OCI-LY1 (cell line): Measurements from ENCODE around the gene CHMP2A.

Experiments used
- H2AFZ ChIP-seq: fragments of 200-600 bp; sonication (generic), shearing (Covaris generic); 2 replicates; pipeline ENCODE4 v1.6.0; 2014; ENCODE audit warnings: antibody characterized with exemption, mild to moderate bottlenecking, low read length
- H3F3A ChIP-seq: fragments of 200-600 bp; sonication (generic), shearing (Covaris generic); 2 replicates; pipeline ENCODE4 v1.6.0; 2014; ENCODE audit warnings: mild to moderate bottlenecking, antibody characterized with exemption, low read length, moderate library complexity; ENCODE audit not compliant: insufficient read depth
- H3K27ac ChIP-seq: fragments of 200-600 bp; sonication (generic); 2 replicates; pipeline ENCODE4 v1.5.1; 2014; ENCODE audit warnings: low read length, mixed run types, mild to moderate bottlenecking, low read depth; ENCODE audit not compliant: poor library complexity, severe bottlenecking
- H3K27me3 ChIP-seq: fragments of 200-600 bp; sonication (generic); 2 replicates; pipeline ENCODE4 v1.6.0; 2014; ENCODE audit warnings: antibody characterized with exemption, mild to moderate bottlenecking, low read length, moderate library complexity; ENCODE audit not compliant: insufficient read depth
- H3K36me3 ChIP-seq: fragments of 200-600 bp; sonication (generic); 2 replicates; pipeline ENCODE4 v1.6.1; 2014; ENCODE audit warnings: mild to moderate bottlenecking, antibody characterized with exemption, low read length, moderate library complexity, mixed read lengths; ENCODE audit not compliant: insufficient read depth
- H3K4me1 ChIP-seq: fragments of 200-600 bp; sonication (generic); 2 replicates; pipeline ENCODE4 v1.5.1; 2014; ENCODE audit warnings: mild to moderate bottlenecking, low read length, moderate library complexity; ENCODE audit not compliant: insufficient read depth, severe bottlenecking
- H3K4me2 ChIP-seq: fragments of 200-600 bp; sonication (generic), shearing (Covaris generic); 2 replicates; pipeline ENCODE4 v1.6.1; 2014; ENCODE audit warnings: low read length
- H3K4me3 ChIP-seq: fragments of 200-600 bp; sonication (generic); 2 replicates; pipeline ENCODE4 v1.5.1; 2014; ENCODE audit warnings: low read length, low read depth, mild to moderate bottlenecking, mixed read lengths; ENCODE audit not compliant: poor library complexity, severe bottlenecking
- H3K79me2 ChIP-seq: fragments of 200-600 bp; shearing (Covaris generic); 2 replicates; pipeline ENCODE4 v1.6.1; 2016; ENCODE audit warnings: mixed run types, low read length, mixed read lengths; ENCODE audit not compliant: insufficient read depth
- H3K9ac ChIP-seq: fragments of 200-600 bp; sonication (generic), shearing (Covaris generic); 2 replicates; pipeline ENCODE4 v1.6.1; 2014; ENCODE audit warnings: mild to moderate bottlenecking, low read length, mixed read lengths
- H3K9me2 ChIP-seq: fragments of 200-600 bp; sonication (generic), shearing (Covaris generic); 2 replicates; pipeline ENCODE4 v1.6.1; 2014; ENCODE audit warnings: low read depth, mild to moderate bottlenecking, low read length, mixed read lengths
- H3K9me3 ChIP-seq: fragments of 200-600 bp; shearing (Covaris generic); 2 replicates; pipeline ENCODE4 v1.6.1; 2014; ENCODE audit warnings: low read length, mixed read lengths
- H4K20me1 ChIP-seq: fragments of 200-600 bp; sonication (generic), shearing (Covaris generic); 2 replicates; pipeline ENCODE4 v1.6.0; 2016; ENCODE audit warnings: mild to moderate bottlenecking, low read length; ENCODE audit not compliant: insufficient read depth
- EZH2 ChIP-seq: fragments of 200-600 bp; sonication (generic), shearing (Covaris generic); IDR thresholded peaks from 2 replicates; pipeline ENCODE4 v1.8.0; 2017; ENCODE audit warnings: borderline replicate concordance, mixed run types, mild to moderate bottlenecking, antibody characterized with exemption, low read length, moderate library complexity, mixed read lengths
- TF ChIP-seq, protein P1 (sequence below): fragments of 200-600 bp; sonication (generic), shearing (Covaris generic); IDR thresholded peaks from 2 replicates; pipeline ENCODE4 v1.5.1; 2017; ENCODE audit warnings: mild to moderate bottlenecking, antibody characterized with exemption, low read length, moderate library complexity, mixed read lengths

The CHMP2A gene

DNA sequence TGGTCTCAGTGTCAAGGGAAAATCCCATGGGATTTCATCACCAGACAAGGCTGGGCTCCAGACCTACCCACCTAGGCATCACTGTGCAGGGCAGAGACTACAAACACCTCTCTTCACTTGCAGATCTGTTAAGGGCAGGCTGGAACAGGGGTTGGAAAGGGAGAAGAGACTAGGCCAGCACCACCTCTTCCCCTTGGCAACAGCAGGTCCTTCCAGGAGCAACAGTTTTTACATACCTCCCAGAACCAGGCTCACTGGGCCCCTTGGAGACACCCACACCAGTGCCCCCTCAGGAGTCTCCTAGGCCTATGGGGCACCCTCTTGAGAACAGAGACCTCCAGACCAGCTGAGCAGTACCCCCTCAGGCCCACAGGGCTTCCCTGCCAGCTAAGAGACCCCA lies 6.0 kb upstream of the CHMP2A start:
- Histone ChIP-seq H3K4me3 (no peak overlapping the region), H3K27me3 (no peaks in the 10 kb centered on the region), H3K4me1 (peaks cover 60% of the 10 kb centered on the region), H3F3A (peaks cover 18% of the 10 kb centered on the region), H3K36me3 (peaks cover 14% of the 10 kb centered on the region; the same call in 1 of the 2 replicates), H3K79me2 (peaks cover 19% of the 10 kb centered on the region), H3K9ac (no peak overlapping the region; the same call in 1 of the 2 replicates), H3K9me3 (no peaks in the 10 kb centered on the region), H4K20me1 (no peaks in the 10 kb centered on the region), H3K9me2 (no peaks in the 10 kb centered on the region), H2AFZ (no peak overlapping the region), H3K4me2 (no peak overlapping the region), H3K27ac (peak overlapping the region; percentile 99)
- no peak for TF ChIP-seq EZH2
- TF ChIP-seq, protein P1, sequence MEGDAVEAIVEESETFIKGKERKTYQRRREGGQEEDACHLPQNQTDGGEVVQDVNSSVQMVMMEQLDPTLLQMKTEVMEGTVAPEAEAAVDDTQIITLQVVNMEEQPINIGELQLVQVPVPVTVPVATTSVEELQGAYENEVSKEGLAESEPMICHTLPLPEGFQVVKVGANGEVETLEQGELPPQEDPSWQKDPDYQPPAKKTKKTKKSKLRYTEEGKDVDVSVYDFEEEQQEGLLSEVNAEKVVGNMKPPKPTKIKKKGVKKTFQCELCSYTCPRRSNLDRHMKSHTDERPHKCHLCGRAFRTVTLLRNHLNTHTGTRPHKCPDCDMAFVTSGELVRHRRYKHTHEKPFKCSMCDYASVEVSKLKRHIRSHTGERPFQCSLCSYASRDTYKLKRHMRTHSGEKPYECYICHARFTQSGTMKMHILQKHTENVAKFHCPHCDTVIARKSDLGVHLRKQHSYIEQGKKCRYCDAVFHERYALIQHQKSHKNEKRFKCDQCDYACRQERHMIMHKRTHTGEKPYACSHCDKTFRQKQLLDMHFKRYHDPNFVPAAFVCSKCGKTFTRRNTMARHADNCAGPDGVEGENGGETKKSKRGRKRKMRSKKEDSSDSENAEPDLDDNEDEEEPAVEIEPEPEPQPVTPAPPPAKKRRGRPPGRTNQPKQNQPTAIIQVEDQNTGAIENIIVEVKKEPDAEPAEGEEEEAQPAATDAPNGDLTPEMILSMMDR, result no peak

DNA sequence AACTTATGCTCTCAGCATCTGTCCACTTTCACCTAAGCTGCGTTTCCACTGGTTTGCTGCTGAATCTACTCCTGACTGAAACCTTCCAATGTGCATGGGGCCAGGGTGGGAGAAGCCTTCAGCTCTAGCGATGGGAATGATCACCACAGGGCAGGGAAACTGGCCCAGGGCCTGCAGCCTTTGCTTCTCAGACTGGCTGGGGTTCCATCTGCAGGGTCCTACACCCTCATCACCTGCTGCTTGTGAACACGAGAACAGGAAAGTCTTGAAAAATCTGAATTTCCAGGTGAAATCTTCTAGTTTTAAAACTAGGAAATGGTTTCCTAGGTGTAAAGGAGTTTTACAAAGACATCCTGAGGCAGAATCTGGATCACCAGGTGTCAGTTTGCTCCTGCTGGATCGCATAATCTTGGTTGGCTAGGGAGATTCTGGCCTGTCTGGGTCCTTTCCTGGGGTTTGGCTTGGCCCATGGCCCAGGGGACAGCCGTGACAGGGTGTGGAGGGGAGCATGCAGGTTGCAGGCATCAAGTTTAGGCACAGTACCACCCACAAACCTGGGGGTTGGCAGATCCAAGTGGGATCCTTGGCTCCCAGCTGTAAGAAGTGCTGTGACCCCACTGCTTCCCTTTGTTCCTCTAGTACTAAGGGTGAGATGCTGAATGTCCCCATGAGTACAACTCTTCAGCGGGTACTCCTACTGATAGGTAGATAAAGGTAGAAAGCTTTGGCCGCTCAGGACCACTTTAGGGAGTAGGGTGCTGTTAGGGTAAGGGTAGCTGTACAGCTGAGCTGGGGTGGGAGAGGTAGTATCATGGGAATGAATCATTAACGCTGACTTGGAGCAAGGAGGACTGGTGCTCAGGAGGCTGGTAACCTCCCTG lies 5.3 kb upstream of the CHMP2A start:
- no peak for TF ChIP-seq EZH2
- TF ChIP-seq, protein P1, result no peak
- Histone ChIP-seq H3K27me3 (no peaks in the 10 kb centered on the region), H3K9me2 (no peaks in the 10 kb centered on the region), H3K9ac (peak overlapping the region; percentile 99), H3K27ac (peak overlapping the region; percentile 99), H4K20me1 (no peaks in the 10 kb centered on the region), H2AFZ (no peak overlapping the region), H3K4me2 (peak overlapping the region; percentile 96), H3K4me3 (peak overlapping the region; percentile 91), H3K4me1 (peaks cover 67% of the 10 kb centered on the region), H3K79me2 (peaks cover 19% of the 10 kb centered on the region), H3F3A (peaks cover 18% of the 10 kb centered on the region), H3K36me3 (peaks cover 20% of the 10 kb centered on the region; the same call in 1 of the 2 replicates), H3K9me3 (no peaks in the 10 kb centered on the region)

DNA sequence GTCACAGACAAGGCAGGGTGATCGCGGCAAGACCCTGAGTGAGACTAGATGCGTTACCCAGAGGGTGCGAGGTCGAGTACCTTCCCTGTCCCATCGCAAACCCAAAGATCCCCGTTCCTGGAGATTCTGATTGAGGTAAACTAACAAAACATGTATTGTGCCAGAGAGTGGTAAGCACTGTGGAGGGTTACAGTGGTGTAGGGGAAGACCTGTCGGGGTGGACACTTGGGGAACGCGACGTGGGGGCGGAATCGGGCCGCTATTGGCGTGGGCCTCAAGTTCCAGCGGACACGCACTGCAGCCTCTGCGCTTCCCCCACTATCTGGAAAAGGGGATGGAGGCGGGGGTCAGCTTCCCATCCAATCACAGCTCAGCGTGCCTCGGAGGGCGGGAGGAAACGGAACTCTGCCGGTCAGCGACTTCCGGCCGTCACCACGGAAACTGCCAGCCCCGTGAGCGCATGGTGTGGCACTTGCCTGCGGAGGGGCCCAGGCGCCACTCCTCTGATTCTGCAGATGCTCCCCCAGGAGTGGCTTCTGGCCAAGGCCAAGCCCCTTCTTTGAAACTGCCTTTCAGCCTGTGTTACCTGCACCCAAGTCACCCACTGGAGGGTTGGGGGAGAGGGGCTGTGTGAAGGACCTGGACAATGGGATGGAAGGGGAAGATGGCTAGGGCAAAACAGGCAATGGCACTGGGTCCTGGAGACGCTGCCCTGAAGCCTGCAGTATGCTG lies 4.5 kb upstream of the CHMP2A start:
- Histone ChIP-seq H3K4me1 (peaks cover 70% of the 10 kb centered on the region), H3F3A (peaks cover 15% of the 10 kb centered on the region), H3K4me3 (peak overlapping the region; percentile 91), H3K27me3 (no peaks in the 10 kb centered on the region), H3K4me2 (peak overlapping the region; percentile 96), H3K36me3 (peaks cover 22% of the 10 kb centered on the region; the same call in 1 of the 2 replicates), H3K27ac (peak overlapping the region; percentile 99), H4K20me1 (no peaks in the 10 kb centered on the region), H3K9ac (peak overlapping the region; percentile 99), H3K9me2 (no peaks in the 10 kb centered on the region), H3K9me3 (no peaks in the 10 kb centered on the region), H2AFZ (no peak overlapping the region), H3K79me2 (peaks cover 19% of the 10 kb centered on the region)
- TF ChIP-seq, protein P1, result no peak
- no peak for TF ChIP-seq EZH2
